Measurements from ENCODE around the gene ATRN.
"Not testable (repeated sequence)": the region's sequence is repeated elsewhere in the genome, so short reads cannot be mapped to it uniquely, and the experiment has no call there.

ATRN gene

DNA sequence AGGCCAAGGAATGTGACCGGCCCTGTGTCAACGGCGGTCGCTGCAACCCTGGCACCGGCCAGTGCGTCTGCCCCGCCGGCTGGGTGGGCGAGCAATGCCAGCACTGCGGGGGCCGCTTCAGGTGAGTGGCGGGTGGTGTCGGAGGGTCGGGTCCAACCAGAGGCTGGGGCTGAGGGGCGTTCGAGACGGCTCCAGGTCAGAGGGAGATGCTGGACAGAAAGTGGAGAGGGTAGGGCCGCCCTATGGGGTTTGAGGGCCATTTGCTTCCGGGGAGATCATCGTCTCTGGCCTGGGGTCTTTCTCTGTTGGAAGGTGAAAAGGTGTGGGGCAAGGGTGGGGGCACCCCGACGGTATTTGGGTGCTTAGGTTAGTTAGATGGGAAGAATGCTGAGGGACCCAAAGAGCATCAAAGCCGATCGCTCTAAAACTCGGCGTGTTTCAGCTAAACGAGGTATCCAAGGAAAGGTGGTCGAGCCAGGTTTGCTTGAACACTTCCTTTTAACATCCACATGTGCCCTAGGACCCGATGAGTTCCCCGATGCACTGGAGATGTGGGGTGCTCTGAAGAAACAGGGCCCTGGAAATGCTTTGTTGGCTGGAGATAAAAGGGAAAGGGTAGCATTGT is 691 bp downstream of the ATRN start:
- DNase-seq: no peak

GRCh38 chr20:3472105-3472504 is 1.3 kb downstream of the ATRN start:
- no peak for DNase-seq

DNA sequence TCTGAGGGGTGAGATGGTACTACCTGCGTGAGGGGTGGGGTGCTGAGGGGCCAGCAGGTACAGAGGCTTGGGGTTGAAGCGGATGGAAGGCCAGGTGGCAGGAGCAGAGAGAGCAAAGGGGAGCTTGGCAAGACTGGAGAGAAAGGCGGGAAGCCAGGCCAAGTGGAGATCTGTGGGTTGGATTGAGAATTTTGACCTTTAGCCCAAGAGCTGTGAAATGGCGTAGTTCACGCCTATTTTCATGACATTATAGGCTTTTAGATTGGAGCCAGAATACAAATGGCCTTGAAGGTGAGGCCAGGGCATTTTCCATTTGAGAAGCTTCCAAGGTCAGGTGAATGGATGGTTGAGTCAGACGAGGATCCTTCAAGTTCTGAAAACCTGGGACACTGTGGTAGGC is 2.5 kb downstream of the ATRN start:
- DNase-seq: no peak

DNA sequence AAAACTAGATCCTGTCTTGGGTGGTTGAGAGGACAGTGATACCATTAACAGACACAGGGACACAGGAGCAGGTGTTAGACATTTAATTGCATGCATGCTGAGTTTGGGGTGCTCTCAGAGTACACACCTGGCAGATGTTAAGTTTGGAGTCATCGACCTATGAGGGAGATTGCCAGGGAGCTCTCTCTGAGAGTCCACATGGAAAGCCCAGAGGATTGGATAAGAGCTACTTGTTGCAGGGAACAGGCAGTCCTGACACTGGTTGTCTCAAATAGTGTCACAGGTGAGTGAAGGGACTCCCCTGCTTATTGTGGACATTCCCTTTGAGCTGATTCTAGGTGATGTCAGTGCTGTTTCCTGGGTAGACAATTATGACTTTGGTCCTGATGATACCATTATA is 3.1 kb downstream of the ATRN start:
- no peak for DNase-seq

DNA sequence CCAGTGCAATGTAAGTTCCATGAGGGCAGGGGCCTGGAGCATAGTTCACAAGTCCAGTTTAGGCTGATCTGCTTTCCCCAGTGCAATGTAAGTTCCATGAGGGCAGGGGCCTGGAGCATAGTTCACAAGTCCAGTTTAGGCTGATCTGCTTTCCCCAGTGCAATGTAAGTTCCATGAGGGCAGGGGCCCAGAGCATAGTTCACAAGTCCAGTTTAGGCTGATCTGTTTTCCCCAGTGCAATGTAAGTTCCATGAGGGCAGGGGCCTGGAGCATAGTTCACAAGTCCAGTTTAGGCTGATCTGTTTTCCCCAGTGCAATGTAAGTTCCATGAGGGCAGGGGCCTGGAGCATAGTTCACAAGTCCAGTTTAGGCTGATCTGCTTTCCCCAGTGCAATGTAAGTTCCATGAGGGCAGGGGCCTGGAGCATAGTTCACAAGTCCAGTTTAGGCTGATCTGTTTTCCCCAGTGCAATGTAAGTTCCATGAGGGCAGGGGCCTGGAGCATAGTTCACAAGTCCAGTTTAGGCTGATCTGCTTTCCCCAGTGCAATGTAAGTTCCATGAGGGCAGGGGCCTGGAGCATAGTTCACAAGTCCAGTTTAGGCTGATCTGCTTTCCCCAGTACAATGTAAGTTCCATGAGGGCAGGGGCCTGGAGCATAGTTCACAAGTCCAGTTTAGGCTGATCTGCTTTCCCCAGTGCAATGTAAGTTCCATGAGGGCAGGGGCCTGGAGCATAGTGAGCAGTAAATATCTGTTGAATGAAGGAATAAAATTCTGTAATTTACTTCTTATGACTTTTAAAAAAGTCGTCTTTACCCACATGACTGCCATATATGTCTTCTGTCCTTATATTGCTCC is 6.4 kb downstream of the ATRN start:
- not testable (repeated sequence) for DNase-seq

DNA sequence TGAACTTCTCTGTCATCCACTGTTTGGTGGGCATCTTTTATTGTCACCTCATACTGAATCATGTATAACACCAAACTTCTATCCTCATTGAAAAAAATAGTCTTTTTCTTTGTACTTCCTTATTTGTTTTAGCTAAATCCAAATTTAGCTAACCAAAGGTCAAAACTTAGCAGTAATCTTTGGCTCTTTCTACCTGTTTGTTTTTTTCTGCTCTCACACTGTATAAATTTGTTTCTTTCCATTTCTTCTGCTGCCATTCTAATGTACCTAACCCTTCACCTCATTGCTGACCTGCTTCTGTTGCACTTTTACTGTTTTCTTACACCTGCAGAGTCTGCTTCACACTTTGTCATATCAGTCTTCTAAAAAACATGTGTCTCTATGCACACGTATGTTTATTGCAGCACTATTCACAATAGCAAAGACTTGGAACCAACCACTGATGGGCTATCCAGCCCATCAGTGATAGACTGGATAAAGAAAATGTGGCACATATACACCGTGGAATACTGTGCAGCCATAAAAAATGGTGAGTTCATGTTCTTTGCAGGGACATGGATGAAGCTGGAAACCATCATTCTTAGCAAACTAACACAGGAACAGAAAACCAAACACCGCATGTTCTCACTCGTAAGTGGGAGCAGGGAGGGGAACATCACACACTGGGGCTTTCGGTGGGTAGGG is 7.2 kb downstream of the ATRN start:
- no peak for DNase-seq

- no peak for DNase-seq
Observed at GRCh38 chr20:3479025-3479424, 8.2 kb downstream of the ATRN start.

- DNase-seq: no peak
Observed at GRCh38 chr20:3479759-3480615, 9.2 kb downstream of the ATRN start.

- DNase-seq: no peak
Observed at GRCh38 chr20:3483309-3483708, 12.5 kb downstream of the ATRN start.

DNA sequence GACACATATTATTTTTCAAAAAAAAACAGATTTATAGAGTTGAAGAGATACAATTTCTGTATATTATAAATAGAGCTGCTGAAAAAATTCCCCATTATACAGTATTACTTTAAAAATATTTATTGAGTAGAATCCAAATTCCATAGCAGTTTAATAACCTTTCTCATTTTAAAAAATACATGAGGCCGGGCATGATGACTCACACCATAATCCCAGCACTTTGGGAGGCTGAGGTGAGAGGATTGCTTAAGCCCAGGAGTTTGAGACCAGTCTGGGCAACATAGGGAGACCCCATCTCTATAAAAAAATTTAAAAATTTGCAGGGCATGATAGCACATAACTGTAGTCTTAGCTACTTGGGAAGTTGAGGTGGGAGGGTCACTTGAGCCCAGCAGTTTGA is 13.0 kb downstream of the ATRN start:
- DNase-seq: no peak

DNA sequence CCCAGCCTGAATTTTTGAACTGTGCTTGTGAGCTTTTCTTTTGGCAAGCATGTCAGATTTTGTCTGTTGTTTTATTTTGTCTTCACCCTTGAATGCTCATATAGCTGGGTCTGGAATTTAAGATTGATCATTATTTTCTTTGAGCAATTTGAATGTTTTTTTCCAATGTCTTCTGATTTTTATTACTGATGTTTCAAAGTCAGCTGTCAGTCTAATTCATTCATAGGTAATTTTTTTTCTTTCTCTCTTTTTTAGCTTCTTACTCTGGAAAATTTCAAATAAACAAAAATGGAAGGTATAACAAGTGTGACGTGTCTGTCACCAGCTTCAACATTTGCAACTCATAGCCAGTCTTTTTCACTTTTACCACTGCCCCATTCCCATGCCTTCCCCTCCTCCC is 15.1 kb downstream of the ATRN start:
- no peak for DNase-seq

- no peak for DNase-seq
Observed at GRCh38 chr20:3486850-3487249, 16.0 kb downstream of the ATRN start.

DNA sequence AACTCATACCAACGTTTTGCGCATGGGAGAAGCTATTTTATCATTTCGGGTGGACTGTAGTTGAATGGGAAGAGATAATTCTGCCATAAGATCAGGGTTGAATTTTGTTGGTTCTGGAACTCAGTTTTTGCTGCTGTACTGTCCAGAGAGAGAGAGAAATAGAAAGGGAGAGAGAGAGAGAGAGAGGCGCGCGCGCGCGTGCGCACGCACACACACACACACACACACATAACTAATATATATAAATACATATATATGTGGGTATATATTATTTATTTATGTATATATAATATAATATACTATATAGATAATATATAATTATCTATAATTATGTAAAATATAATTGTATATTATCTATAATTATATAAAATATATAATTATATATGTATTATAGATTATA is 21.9 kb downstream of the ATRN start:
- no peak for DNase-seq

DNA sequence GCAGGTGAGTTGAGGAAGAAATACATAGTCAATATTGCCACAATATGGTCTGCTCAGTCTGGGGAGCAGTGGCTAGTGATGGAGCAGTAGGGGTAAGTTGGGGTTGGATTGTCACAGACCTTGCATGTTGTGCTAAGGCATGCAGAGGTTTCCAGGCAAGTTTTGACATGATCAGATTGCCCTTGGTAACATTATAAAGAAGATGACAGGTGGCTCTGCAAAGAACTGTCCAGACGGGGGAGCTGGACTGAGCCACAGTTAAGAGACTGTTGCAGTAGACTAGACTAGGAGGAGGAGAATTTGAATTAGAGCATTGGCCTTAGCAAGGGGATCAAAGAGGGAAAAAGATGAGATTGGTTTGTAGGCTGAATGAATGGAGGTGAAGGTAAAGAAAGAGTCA is 23.4 kb downstream of the ATRN start:
- no peak for DNase-seq

- DNase-seq: no peak
Observed at GRCh38 chr20:3502878-3503277, 32.1 kb downstream of the ATRN start.

GRCh38 chr20:3505148-3505547 is 34.3 kb downstream of the ATRN start:
- DNase-seq: no peak

GRCh38 chr20:3509064-3509463 is 38.2 kb downstream of the ATRN start:
- no peak for DNase-seq

GRCh38 chr20:3510110-3510509 is 39.3 kb downstream of the ATRN start:
- no peak for DNase-seq

GRCh38 chr20:3512239-3512638 is 41.4 kb downstream of the ATRN start:
- not testable (repeated sequence) for DNase-seq

DNA sequence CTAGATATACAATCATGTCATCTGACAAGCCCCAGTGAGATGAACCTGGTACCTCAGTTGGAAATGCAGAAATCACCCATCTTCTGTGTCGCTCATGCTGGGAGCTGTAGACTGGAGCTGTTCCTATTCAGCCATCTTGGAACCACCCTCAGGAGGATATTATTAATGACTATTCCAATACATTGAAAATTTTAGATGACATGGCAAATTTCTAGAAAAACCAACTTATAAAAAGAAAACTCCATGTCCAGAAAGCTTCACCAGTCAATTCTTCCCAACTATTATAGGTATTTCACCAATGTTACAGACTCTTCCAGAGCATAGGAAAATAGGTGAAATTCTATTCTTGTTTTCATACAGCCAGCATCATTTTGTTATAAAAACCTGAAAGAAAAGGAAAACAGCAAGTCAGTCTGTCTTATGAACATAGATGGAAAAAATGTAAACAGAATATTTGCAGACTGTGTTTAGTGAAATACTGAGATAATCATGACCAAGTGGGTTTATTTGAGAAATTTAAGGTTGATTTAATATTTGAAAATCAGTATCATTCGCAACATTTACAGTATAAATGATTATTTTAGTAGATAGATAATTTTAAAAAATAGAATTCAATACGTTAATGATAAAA is 43.3 kb downstream of the ATRN start:
- no peak for DNase-seq

- DNase-seq: no peak
Observed at GRCh38 chr20:3515379-3516170, 44.8 kb downstream of the ATRN start.
